Transverse colon (tissue), 4 donors: Measurements from ENCODE around the gene RPS15. TPM values are rescaled to one million over a fixed set of nuclear protein-coding genes. Genes with fewer than 3 reads are reported as not detected.

Experiments used
- DNase-seq: peaks from one replicate; pipeline ENCODE4 v3.0.0-alpha.2; 2019
- H3K27ac ChIP-seq, 4 donors: fragments of 200-600 bp; sonication (generic); 2 replicates each; pipeline ENCODE4 v1.5.1; 2016 to 2018; ENCODE audit warnings: inconsistent platforms in 4 of 4
- H3K27me3 ChIP-seq: fragments of 200-600 bp; sonication (generic); 2 replicates; pipeline ENCODE4 v1.5.1; 2017; ENCODE audit warnings: inconsistent platforms
- H3K36me3 ChIP-seq, 4 donors: fragments of 200-600 bp; sonication (generic); 2 replicates each; pipeline ENCODE4 v1.5.1; 2017 to 2019; ENCODE audit warnings: inconsistent platforms in 4 of 4
- H3K4me1 ChIP-seq, 4 donors: fragments of 200-600 bp; sonication (generic); 2 replicates each; pipeline ENCODE4 v1.5.1; 2017 to 2020; ENCODE audit warnings: inconsistent platforms in 4 of 4
- H3K4me3 ChIP-seq, 4 donors: fragments of 200-600 bp; sonication (generic); 1 replicate in 1 of 4; 2 replicates in 3 of 4; pipeline versions ENCODE4 v1.5.1 to v1.6.1; 2017 to 2019; ENCODE audit warnings: inconsistent platforms in 4 of 4
- H3K9me3 ChIP-seq, 2 donors: fragments of 200-600 bp; sonication (generic); 2 replicates each; pipeline ENCODE4 v1.5.1; 2017 to 2019; ENCODE audit warnings: inconsistent platforms in 2 of 2
- CTCF ChIP-seq, 5 experiments: fragments of 200-600 bp in 3 of 5; fragments of 450-650 bp in 2 of 5; sonication (generic) in 3 of 5; IDR thresholded peaks; 1 replicate in 2 of 5; 2 replicates in 3 of 5; pipeline ENCODE4 v1.5.1; 2016 to 2017; ENCODE audit warnings: antibody characterized with exemption in 5 of 5, inconsistent platforms in 3 of 5, mild to moderate bottlenecking in 2 of 5, moderate library complexity in 1 of 5
- EP300 ChIP-seq: sonication (generic); formaldehyde crosslinking; IDR thresholded peaks from one replicate; pipeline ENCODE4 v1.6.1; 2017; ENCODE audit warnings: antibody characterized with exemption, low read depth
- POLR2A ChIP-seq: fragments of 450-650 bp; IDR thresholded peaks from one replicate; pipeline ENCODE4 v1.6.1; 2016; ENCODE audit warnings: antibody characterized with exemption, mild to moderate bottlenecking, moderate library complexity
- POLR2AphosphoS5 ChIP-seq, 3 donors: sonication (generic); formaldehyde crosslinking; IDR thresholded peaks; one replicate each; pipeline ENCODE4 v1.6.1; 2016; ENCODE audit warnings: antibody characterized with exemption in 3 of 3
- WGBS, 2 donors: methylation state at CpG; one replicate each; pipeline ENCODE4 v1.1.5; 2018; ENCODE audit warnings: low coverage in 1 of 2; 5-methylcytosine and 5-hydroxymethylcytosine counted together
- in situ Hi-C, 4 donors: fragments of 200-750 bp; cut with MboI; loops; one replicate each; pipeline versions ENCODE4 v1.15.0 to v1.15.1; 2017; ENCODE audit warnings: low sequenced_read_pairs in 3 of 4, low pct_ligation_motif_present in 1 of 4, low pct_unique_long_range_greater_than_20kb in 1 of 4
- intact Hi-C: fragments of 100-400 bp; cut with DNase I; formaldehyde crosslinking; loops from one replicate; pipeline ENCODE4 v1.15.1; 2023; ENCODE audit warnings: low total_unique reads
- total RNA-seq, 4 donors: library from RNA; depleted of rRNA; stranded (reverse); fragments of >200 nt; gene quantifications; one replicate each; pipeline ENCODE4 v1.1.0, GENCODE V29; 2016

The RPS15 gene
- total RNA-seq, 4 donors from 2014 or later, result 1,367 to 2,740 (median 2,511) TPM

GRCh38 chr19:1467215-1467489, 29.0 kb downstream of the RPS15 start:
- H3K4me1 ChIP-seq, result peaks cover 33 to 63% (median 53%) of the 10 kb centered on the region in 4 donors
- no peak overlapping the region for H3K27ac ChIP-seq
- in situ Hi-C loops (no loop called here), intact Hi-C loops (no loop called here)
- H3K36me3 ChIP-seq, result no peaks in the 10 kb centered on the region
- H3K4me3 ChIP-seq, result peak overlapping the region in 1 of 4 donors; percentile 5
- peaks cover 77% of the 10 kb centered on the region for H3K27me3 ChIP-seq
- WGBS, 2 donors, result 0% methylated on average over 7 of the region's 36 CpGs; no CpG with 5 or more reads in 1 of the 2 donors
- TF ChIP-seq POLR2AphosphoS5 (IDR thresholded peaks at IDR 0.05) (no peak), EP300 (no peak), CTCF (IDR thresholded peaks at IDR 0.05) (no peak), POLR2A (no peak)
- DNase-seq, result no peak
- H3K9me3 ChIP-seq, result no peaks in the 10 kb centered on the region

- in situ Hi-C loops, result no loop called here
These were observed 29.5 kb downstream of the RPS15 start for GRCh38 chr19:1467490-1468273.

GRCh38 chr19:1468274-1468820, 30.2 kb downstream of the RPS15 start:
- WGBS, 2 donors, result 12% methylated on average over 32 of the region's 49 CpGs; no CpG with 5 or more reads in 1 of the 2 donors
- Histone ChIP-seq H3K27ac (no peak overlapping the region), H3K4me1 (peaks cover 33 to 66% (median 54%) of the 10 kb centered on the region in 4 donors), H3K36me3 (no peaks in the 10 kb centered on the region), H3K9me3 (no peaks in the 10 kb centered on the region), H3K4me3 (peak overlapping the region in 1 of 4 donors; percentile 25), H3K27me3 (peaks cover 89% of the 10 kb centered on the region)
- no peak for DNase-seq
- TF ChIP-seq EP300 (no peak), POLR2AphosphoS5 (IDR thresholded peaks at IDR 0.05) (no peak), CTCF (IDR thresholded peaks at IDR 0.05) (no peak), POLR2A (no peak)
- in situ Hi-C loops, result no loop called here
- intact Hi-C loops, result no loop called here

More at GRCh38 chr19:1467490-1468273, 29.5 kb downstream of the RPS15 start:
- Histone ChIP-seq H3K36me3 (no peaks in the 10 kb centered on the region), H3K4me3 (peak overlapping the region in 1 of 4 donors; percentile 5), H3K27me3 (peaks cover 82% of the 10 kb centered on the region), H3K9me3 (no peaks in the 10 kb centered on the region), H3K4me1 (peaks cover 33 to 66% (median 54%) of the 10 kb centered on the region in 4 donors), H3K27ac (no peak overlapping the region)
- intact Hi-C loops, result no loop called here
- no peak for DNase-seq
- WGBS, 2 donors, result 14% methylated on average over 35 of the region's 92 CpGs; no CpG with 5 or more reads in 1 of the 2 donors
- TF ChIP-seq POLR2A (no peak), CTCF (IDR thresholded peaks at IDR 0.05) (no peak), EP300 (no peak), POLR2AphosphoS5 (IDR thresholded peaks at IDR 0.05) (no peak)

GRCh38 chr19:1468821-1469254, 30.6 kb downstream of the RPS15 start:
- H3K4me3 ChIP-seq, result peak overlapping the region in 2 of 4 donors; percentile 23 to 25
- in situ Hi-C loops, result no loop called here
- no peaks in the 10 kb centered on the region for H3K36me3 ChIP-seq
- peaks cover 33 to 66% (median 54%) of the 10 kb centered on the region in 4 donors for H3K4me1 ChIP-seq
- intact Hi-C loops, result no loop called here
- H3K9me3 ChIP-seq, result no peaks in the 10 kb centered on the region
- no peak for DNase-seq
- no peak overlapping the region for H3K27ac ChIP-seq
- WGBS, 2 donors, result no CpG with 5 or more reads among the region's 47 CpGs
- peaks cover 92% of the 10 kb centered on the region for H3K27me3 ChIP-seq
- no peak for TF ChIP-seq POLR2AphosphoS5 (IDR thresholded peaks at IDR 0.05)
- TF ChIP-seq EP300, result no peak
- TF ChIP-seq CTCF (IDR thresholded peaks at IDR 0.05), result no peak
- TF ChIP-seq POLR2A, result no peak
